GM19043 (cell line): ENCODE data around the gene NDUFS7.
A peak's percentile ranks its signal among the peaks of the same experiment; 100 is the strongest.

Experiments used
- ATAC-seq: cut with Tn5 transposase; IDR thresholded peaks from one replicate; pipeline ENCODE4 v1.9.1; 2021; ENCODE audit warnings: low read depth; ENCODE audit not compliant: unreplicated experiment

The NDUFS7 gene

DNA sequence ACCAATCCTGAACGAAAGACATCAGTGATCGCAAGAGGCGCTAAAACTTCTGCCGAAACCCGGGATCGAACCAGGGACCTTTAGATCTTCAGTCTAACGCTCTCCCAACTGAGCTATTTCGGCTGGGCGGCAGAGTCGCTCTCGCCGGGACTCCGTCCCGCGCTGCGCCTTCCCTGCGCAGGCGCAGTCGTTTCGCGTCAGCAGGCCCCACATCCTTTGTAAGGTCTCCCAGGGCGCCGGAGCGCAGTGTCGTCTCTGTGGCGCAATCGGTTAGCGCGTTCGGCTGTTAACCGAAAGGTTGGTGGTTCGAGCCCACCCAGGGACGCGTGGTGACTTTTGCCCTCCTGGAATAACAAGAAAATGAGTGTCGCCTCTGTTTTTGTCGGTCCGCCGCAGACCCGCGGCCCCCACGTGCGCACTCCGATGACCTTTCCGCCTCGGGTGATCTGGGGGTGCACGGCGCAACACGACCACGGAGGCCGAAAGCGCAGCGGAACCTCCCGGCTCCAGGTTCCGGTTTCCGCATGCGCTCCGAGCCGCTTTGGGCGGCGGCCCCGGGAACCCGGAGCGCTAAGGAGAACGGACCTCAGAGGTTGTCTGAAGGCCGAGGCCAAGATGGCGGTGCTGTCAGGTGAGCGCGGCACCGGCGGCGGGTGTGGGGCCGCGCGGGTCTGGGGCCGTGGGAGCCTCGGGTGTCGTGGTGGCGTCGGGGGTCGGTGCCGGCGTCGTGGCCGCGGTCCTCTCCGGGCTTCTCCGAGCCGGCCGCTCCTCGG, at the start of gene NDUFS7:
TSS of gene NDUFS7 (plus strand) at position 596 of the 773 bp plus-strand sequence. CDS start at position 616, 20 bp downstream.
- ATAC-seq: peak; percentile 66

DNA sequence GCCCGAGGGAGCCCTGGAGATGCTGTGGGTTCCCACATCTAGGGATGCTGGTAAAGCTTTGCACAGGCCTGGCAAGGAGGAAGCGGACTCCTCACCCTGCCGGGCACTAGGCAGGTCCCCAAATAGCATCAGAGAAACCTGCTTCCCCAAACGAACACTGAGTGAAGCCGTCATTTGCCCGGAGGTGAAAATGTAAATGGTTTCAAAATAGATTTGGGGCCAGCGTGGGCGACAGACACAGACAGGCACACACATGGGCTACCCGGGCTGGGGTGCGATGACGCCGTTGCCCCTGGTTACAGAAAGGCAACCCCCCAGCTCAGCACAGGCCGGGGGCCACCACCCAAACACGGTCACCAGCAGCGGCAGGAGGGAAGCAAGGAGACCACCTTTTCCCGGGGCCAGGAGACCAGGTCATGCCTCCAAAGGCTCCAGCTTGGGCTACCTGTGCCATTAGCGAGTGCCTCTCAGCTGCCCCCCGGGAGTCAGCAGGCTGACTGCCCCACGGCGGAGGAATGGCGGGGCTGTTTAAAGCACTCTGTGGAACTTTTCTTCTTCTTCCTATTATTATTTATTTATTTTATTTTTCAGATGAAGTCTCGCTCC, 47.5 kb upstream of the NDUFS7 start:
- no peak for ATAC-seq

DNA sequence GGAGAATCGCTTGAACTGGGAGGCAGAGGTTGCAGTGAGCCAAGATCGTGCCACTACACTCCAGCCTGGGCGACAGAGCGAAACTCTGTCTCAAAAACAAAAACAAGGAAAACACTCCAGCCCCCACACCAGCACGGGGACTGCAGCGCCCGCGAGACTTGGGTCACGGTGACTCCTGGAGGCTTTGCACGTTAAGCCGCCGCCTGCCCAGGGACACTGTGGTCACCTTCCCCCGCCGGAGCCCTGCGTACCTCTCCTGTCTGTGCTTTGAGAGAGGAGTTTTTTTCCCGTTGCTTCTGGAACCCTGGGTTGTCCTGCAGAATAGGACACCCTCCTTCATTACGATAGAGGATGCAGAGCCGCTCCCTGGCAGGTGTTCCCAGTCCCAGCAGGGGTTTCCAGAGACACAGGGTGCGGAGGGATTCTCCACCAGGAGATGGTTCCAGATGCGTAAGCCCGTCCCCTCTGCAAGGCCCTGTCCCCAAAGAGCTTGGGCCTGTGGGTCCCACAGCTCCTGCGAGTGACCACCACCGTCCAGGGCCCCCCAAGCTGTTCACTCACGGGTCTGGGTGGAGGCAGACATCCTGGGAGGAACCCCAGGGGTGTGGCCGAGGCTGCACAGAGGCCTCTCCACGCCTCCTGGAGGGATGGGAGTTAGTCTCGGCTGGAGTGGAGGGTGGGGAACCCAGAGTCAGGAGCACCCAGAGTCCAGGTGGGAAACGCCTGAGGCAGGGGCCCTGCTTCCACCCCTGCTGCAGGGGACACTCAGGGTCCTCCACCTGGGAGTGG, 42.8 kb upstream of the NDUFS7 start:
- no peak for ATAC-seq

GRCh38 chr19:1343041-1343440, 40.7 kb upstream of the NDUFS7 start:
- ATAC-seq: no peak

GRCh38 chr19:1349211-1349610, 34.5 kb upstream of the NDUFS7 start:
- ATAC-seq: no peak

DNA sequence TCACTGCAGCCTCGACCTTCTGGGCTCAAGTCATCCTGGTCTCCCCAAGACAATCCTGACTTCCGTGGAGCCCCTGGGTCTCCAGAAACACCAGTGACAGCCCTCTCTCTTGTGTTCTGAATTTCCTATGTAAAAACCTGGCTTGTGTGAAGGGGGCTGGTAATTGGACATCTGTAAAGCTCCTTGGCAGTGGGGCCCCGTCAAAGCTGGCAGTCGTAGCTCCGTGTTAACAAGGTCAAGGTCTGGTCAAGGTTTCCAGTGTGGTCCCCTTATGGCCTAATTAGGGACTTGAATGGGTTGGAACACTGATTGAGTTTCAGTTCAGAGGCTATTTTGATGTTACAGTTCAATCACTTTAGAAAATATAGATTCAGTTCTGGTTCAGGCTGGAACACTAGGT, 32.8 kb upstream of the NDUFS7 start:
- ATAC-seq: no peak

GRCh38 chr19:1351381-1351851, 32.3 kb upstream of the NDUFS7 start:
- no peak for ATAC-seq

- ATAC-seq: no peak
These were observed 30.6 kb upstream of the NDUFS7 start for GRCh38 chr19:1353144-1353543.

DNA sequence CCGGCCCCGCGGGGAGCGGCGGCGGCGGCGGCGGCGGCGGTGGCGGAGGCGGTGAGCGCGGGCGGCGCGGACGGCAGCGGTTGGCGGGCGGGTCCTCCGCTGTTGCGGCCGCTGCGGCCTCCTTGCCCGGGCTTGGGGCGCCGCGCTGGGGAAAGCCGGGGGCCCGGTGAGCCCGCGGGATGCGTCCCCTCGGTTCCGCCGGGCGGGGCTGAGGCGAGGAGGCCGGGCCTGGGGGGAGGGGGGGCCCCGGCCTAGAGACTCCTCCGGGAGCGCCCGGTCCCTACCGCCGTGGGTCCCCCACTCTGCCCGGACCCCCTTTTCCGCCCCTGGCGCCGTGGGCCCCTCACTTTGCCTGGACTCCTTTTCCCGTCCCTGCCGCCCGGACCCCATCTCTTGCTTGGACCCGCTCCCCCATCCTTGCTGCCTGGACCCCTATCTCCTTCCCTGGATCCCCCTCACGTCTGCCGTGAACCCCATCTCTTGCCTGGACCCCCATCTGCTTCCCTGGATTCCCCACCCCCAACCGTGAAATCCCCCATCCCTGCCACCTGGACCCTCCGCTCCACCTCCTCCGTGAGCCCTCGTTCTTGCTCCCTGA, 28.6 kb upstream of the NDUFS7 start:
- no peak for ATAC-seq

DNA sequence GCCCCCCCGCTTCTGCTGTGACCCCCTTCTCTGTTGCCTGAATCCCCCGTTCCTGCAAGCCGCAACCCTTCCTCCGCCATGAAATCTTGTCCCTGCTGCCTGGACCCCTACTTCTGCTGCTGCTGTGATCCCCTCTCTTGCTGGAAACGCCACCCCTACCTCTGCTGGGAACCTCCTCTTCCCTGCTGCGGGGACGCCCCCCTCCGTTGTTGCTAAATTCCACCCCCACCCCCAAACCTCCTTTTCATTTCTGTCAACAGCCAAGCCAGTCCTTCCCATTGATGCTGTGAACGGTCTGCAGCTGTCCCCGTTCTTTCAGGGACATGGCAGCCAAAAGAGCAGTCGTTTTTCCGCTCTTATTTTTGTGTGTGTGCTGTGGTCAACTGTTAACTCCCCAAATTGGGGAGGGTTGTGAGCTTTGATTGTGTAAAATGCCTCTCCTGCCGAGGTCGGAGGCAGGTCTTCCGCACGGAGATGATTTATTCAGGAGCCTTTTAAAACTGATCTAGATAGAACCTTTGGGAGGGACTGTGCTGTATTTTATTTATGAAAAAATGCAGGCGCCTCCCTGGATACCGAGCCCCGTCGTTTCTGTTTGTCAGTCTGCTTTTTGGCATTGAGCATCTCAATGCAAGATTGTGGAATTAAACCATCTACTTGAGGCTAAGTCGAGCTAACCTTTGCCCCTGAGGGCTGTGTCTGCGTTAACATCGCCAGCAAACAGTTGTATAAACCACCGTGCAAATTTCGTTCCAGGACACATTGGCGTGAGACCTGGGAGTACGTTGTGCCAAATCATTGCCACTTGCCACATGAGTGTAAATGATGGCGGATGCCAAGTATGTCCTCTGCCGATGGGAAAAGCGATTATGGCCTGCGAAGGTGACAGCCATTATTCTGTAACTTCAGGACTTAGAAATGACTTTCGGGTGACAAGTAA, 27.9 kb upstream of the NDUFS7 start:
- no peak for ATAC-seq

GRCh38 chr19:1356508-1356865, 27.2 kb upstream of the NDUFS7 start:
- ATAC-seq: no peak

DNA sequence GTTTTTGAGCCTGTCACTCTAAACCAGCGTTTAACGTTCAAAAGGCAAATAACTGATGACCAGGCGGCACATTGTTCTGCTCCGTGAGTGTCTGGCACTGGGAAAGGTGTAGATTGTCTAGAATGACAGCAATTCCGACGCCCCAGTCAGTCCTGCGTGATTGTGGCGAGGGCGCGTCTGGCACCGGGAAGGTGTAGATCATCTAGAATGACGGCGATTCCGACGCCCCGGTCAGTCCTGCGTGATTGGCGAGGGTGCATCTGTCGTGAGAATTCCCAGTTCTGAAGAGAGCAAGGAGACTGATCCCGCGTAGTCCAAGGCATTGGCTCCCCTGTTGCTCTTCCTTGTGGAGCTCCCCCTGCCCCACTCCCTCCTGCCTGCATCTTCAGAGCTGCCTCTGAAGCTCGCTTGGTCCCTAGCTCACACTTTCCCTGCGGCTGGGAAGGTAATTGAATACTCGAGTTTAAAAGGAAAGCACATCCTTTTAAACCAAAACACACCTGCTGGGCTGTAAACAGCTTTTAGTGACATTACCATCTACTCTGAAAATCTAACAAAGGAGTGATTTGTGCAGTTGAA, 26.1 kb upstream of the NDUFS7 start:
- no peak for ATAC-seq

DNA sequence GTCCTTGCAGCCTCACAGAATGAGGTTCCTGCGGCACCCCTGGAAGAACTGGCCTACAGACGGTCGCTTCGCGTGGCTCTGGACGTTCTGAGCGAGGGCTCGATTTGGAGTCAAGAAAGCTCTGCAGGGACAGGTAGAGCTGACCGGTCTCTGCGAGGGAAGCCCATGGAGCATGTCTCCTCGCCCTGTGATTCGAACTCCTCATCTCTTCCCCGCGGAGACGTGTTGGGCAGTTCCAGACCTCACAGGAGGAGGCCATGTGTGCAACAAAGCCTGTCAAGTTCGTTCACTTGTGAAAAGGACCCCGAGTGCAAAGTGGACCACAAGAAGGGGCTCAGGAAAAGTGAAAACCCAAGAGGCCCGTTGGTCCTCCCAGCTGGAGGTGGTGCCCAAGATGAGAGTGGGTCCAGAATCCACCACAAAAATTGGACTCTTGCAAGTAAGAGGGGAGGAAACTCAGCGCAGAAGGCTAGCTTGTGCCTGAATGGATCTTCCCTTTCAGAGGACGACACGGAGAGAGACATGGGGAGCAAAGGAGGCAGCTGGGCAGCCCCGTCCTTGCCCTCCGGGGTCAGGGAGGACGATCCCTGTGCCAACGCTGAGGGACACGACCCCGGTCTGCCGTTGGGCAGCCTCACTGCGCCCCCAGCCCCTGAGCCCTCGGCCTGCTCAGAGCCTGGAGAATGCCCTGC, 23.4 kb upstream of the NDUFS7 start:
- no peak for ATAC-seq

DNA sequence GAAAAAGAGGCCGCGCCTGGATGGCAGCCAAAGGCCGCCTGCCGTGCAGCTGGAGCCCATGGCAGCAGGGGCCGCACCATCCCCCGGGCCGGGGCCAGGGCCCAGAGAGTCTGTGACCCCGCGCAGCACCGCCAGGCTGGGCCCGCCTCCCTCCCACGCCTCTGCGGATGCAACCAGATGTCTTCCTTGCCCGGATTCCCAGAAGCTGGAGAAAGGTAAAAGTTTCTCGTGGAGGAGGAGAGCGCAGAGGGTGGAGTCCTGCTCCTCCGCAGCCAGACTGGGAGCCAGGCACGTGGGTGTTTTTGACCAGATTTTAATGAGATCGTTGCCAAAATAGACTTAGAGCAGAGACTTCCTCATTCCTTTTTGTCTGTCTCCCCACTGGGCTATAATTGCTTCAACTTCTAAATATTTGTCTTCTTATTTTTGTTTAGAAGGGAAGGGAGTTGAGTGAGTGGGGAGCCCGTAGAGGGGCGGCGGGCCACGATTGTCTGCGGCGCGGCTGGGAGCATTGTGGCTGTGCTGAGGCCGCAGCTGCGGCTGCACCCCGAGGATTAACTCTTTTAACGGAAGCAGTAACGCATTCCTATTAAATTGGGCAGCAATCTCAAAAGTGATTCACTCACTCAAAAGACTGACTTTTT, 22.8 kb upstream of the NDUFS7 start:
- ATAC-seq: no peak

- no peak for ATAC-seq
These were observed 21.9 kb upstream of the NDUFS7 start for GRCh38 chr19:1361601-1362386.

DNA sequence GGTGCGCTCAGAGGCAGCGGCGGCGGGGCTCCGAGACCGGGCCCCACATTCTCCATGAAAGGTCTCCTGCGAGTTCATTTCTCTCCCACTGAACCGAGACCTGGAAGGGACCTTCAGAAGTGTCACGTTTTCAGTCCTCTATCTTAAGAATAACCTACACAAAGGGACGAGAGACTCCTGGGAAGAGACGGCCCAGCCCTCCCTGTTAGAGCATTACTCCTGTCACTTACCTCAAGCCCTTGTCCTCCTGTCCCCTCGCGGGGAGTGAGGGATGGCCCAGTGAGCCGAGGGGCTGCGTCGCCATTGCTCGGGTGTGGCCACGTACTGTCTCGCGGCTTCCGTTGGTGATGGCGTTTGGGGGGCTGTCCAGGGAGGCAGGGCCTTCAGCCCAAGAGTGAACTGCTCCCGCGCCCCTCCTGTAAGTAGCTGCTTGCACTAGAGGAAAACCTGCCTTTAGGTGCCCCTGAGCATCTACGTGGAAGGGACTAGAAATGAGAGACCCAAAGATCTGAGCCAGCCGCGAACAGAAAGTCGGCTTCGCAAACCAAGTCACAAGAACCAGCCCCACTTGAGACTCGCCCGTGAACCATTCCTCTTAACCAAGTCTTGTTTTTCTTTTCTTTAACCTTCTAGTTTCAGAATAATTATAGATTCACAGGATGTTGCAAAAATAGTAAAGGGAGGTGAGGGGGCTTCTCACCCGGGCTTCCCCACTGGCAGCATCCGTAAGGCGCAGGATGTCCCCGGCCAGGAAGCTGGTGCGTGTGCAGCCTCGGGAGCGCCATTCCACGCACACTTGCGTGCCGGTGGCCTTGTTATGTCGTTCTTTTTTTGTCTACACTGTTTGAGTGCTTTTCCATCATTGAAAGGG, 21.1 kb upstream of the NDUFS7 start:
- no peak for ATAC-seq

GRCh38 chr19:1363599-1363998, 20.1 kb upstream of the NDUFS7 start:
- no peak for ATAC-seq
